Suprapubic skin (tissue), 3 donors: ENCODE measurements around the gene STAT6.

Experiments
- EP300 ChIP-seq: sonication (generic); formaldehyde crosslinking; IDR thresholded peaks from one replicate; pipeline ENCODE4 v1.6.1; 2017; ENCODE audit warnings: antibody characterized with exemption
- TF ChIP-seq, protein P1 (sequence below), 2 donors: fragments of 200-600 bp in 1 of 2; fragments of 450-650 bp in 1 of 2; sonication (generic) in 1 of 2; IDR thresholded peaks; one replicate each; pipeline ENCODE4 v1.5.1; 2016 to 2019; ENCODE audit warnings: antibody characterized with exemption in 2 of 2, mild to moderate bottlenecking in 1 of 2, moderate library complexity in 1 of 2

DNA sequence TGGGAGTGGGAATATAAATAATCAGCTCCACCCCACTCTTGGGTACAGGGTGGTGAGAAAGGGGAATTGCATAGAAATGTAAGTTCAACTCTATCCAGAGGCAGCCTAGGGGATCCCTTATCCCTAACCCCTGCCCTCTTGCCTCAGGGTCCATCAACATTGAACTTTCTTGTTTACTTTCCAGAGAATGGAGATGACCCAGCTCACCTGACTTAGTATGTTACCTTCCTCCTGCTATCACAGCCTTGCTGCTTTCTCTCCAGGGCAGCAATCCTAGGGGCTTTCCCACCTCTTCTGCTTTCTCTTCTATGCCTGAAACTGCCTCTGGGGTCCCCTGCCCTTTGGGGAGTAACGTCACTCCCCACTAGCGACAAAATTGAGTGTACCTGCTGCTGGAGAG lies 19.8 kb upstream of the STAT6 start:
- TF ChIP-seq EP300: no peak
- TF ChIP-seq, protein P1, sequence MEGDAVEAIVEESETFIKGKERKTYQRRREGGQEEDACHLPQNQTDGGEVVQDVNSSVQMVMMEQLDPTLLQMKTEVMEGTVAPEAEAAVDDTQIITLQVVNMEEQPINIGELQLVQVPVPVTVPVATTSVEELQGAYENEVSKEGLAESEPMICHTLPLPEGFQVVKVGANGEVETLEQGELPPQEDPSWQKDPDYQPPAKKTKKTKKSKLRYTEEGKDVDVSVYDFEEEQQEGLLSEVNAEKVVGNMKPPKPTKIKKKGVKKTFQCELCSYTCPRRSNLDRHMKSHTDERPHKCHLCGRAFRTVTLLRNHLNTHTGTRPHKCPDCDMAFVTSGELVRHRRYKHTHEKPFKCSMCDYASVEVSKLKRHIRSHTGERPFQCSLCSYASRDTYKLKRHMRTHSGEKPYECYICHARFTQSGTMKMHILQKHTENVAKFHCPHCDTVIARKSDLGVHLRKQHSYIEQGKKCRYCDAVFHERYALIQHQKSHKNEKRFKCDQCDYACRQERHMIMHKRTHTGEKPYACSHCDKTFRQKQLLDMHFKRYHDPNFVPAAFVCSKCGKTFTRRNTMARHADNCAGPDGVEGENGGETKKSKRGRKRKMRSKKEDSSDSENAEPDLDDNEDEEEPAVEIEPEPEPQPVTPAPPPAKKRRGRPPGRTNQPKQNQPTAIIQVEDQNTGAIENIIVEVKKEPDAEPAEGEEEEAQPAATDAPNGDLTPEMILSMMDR (IDR thresholded peaks at IDR 0.05): no peak
